ENCODE measurements around the gene CTNND2.

The CTNND2 gene

GRCh38 chr5:11277323-11277722 lies 626.9 kb downstream of the CTNND2 start:
- DNase-seq (ENCODE audit: low read depth in 3 of 3, low spot score in 1 of 3): no peak

- no peak for DNase-seq (ENCODE audit: low read depth in 3 of 3, low spot score in 1 of 3)
Observed at GRCh38 chr5:11273180-11273903, 630.9 kb downstream of the CTNND2 start.

GRCh38 chr5:11269515-11269914 lies 634.7 kb downstream of the CTNND2 start:
- no peak for DNase-seq (ENCODE audit: low read depth in 3 of 3, low spot score in 1 of 3)

GRCh38 chr5:11268891-11269290 lies 635.4 kb downstream of the CTNND2 start:
- no peak for DNase-seq (ENCODE audit: low read depth in 3 of 3, low spot score in 1 of 3)

GRCh38 chr5:11266331-11266730 lies 637.9 kb downstream of the CTNND2 start:
- no peak for DNase-seq (ENCODE audit: low read depth in 3 of 3, low spot score in 1 of 3)

- DNase-seq (ENCODE audit: low read depth in 3 of 3, low spot score in 1 of 3): no peak
Observed at GRCh38 chr5:11261241-11261640, 643.0 kb downstream of the CTNND2 start.

- no peak for DNase-seq (ENCODE audit: low read depth in 3 of 3, low spot score in 1 of 3)
Observed at GRCh38 chr5:11258001-11258400, 646.2 kb downstream of the CTNND2 start.

- DNase-seq (ENCODE audit: low read depth in 3 of 3, low spot score in 1 of 3): no peak
Observed at GRCh38 chr5:11252523-11252922, 651.7 kb downstream of the CTNND2 start.

- no peak for DNase-seq (ENCODE audit: low read depth in 3 of 3, low spot score in 1 of 3)
Observed at GRCh38 chr5:11252075-11252474, 652.2 kb downstream of the CTNND2 start.

GRCh38 chr5:11251247-11251646 lies 653.0 kb downstream of the CTNND2 start:
- DNase-seq (ENCODE audit: low read depth in 3 of 3, low spot score in 1 of 3): no peak

- no peak for DNase-seq (ENCODE audit: low read depth in 3 of 3, low spot score in 1 of 3)
Observed at GRCh38 chr5:11248966-11249365, 655.3 kb downstream of the CTNND2 start.

- no peak for DNase-seq (ENCODE audit: low read depth in 3 of 3, low spot score in 1 of 3)
Observed at GRCh38 chr5:11247224-11247623, 657.0 kb downstream of the CTNND2 start.

- no peak for DNase-seq (ENCODE audit: low read depth in 3 of 3, low spot score in 1 of 3)
Observed at GRCh38 chr5:11240293-11241190, 663.7 kb downstream of the CTNND2 start.

- DNase-seq (ENCODE audit: low read depth in 3 of 3, low spot score in 1 of 3): no peak
Observed at GRCh38 chr5:11239261-11240015, 664.8 kb downstream of the CTNND2 start.

- DNase-seq (ENCODE audit: low read depth in 3 of 3, low spot score in 1 of 3): no peak
Observed at GRCh38 chr5:11234501-11234911, 669.7 kb downstream of the CTNND2 start.

GRCh38 chr5:11230890-11231289 lies 673.4 kb downstream of the CTNND2 start:
- DNase-seq (ENCODE audit: low read depth in 3 of 3, low spot score in 1 of 3): no peak

GRCh38 chr5:11227064-11227463 lies 677.2 kb downstream of the CTNND2 start:
- DNase-seq (ENCODE audit: low read depth in 3 of 3, low spot score in 1 of 3): no peak

- no peak for DNase-seq (ENCODE audit: low read depth in 3 of 3, low spot score in 1 of 3)
Observed at GRCh38 chr5:11224436-11225187, 679.6 kb downstream of the CTNND2 start.

GRCh38 chr5:11222169-11222568 lies 682.1 kb downstream of the CTNND2 start:
- DNase-seq (ENCODE audit: low read depth in 3 of 3, low spot score in 1 of 3): no peak

GRCh38 chr5:11214864-11215644 lies 689.2 kb downstream of the CTNND2 start:
- DNase-seq (ENCODE audit: low read depth in 3 of 3, low spot score in 1 of 3): no peak
